Activated CD4-positive, CD25-positive, alpha-beta regulatory T cell (primary cell): ENCODE measurements around the gene CLPTM1L.
"Not testable (repeated sequence)": the region's sequence is repeated elsewhere in the genome, so short reads cannot be mapped to it uniquely, and the experiment has no call there.

ENCODE experiments used
- DNase-seq, 4 experiments: peaks; one replicate each; lab custom pipeline; 2025; lab: John Stamatoyannopoulos, UW

The CLPTM1L gene

GRCh38 chr5:1326901-1327756 lies 17.8 kb downstream of the CLPTM1L start:
- DNase-seq = not testable (repeated sequence)

- not testable (repeated sequence) for DNase-seq
Observed at GRCh38 chr5:1326532-1326875, 18.4 kb downstream of the CLPTM1L start.

- no peak for DNase-seq
Observed at GRCh38 chr5:1325870-1326531, 18.9 kb downstream of the CLPTM1L start.

GRCh38 chr5:1325191-1325741 lies 19.6 kb downstream of the CLPTM1L start:
- no peak for DNase-seq

GRCh38 chr5:1324719-1325190 lies 20.1 kb downstream of the CLPTM1L start:
- no peak for DNase-seq

- DNase-seq = no peak
Observed at GRCh38 chr5:1324301-1324700, 20.6 kb downstream of the CLPTM1L start.

- DNase-seq = no peak
Observed at GRCh38 chr5:1323803-1324173, 21.1 kb downstream of the CLPTM1L start.

GRCh38 chr5:1322955-1323802 lies 21.7 kb downstream of the CLPTM1L start:
- no peak for DNase-seq

- no peak for DNase-seq
Observed at GRCh38 chr5:1322036-1322900, 22.6 kb downstream of the CLPTM1L start.

- DNase-seq = no peak
Observed at GRCh38 chr5:1321576-1321975, 23.3 kb downstream of the CLPTM1L start.

- DNase-seq = no peak
Observed at GRCh38 chr5:1320436-1321344, 24.2 kb downstream of the CLPTM1L start.

- no peak for DNase-seq
Observed at GRCh38 chr5:1319436-1320256, 25.3 kb downstream of the CLPTM1L start.

- no peak for DNase-seq
Observed at GRCh38 chr5:1318659-1319251, 26.1 kb downstream of the CLPTM1L start.

GRCh38 chr5:1317921-1318565 lies 26.9 kb downstream of the CLPTM1L start:
- DNase-seq = no peak

GRCh38 chr5:1316588-1317340 lies 28.1 kb downstream of the CLPTM1L start:
- no peak for DNase-seq

GRCh38 chr5:1315709-1316587 lies 29.0 kb downstream of the CLPTM1L start:
- DNase-seq = peak in 2 of 4 experiments; percentile 13 to 18
